ENCODE data around the gene MEF2D. TPM values are rescaled to one million over a fixed set of nuclear protein-coding genes. Genes with fewer than 3 reads are reported as not detected.

Gene MEF2D
- total and polyA plus RNA-seq, 12 donors: 7.8 to 89.9 (median 50.0) TPM

DNA sequence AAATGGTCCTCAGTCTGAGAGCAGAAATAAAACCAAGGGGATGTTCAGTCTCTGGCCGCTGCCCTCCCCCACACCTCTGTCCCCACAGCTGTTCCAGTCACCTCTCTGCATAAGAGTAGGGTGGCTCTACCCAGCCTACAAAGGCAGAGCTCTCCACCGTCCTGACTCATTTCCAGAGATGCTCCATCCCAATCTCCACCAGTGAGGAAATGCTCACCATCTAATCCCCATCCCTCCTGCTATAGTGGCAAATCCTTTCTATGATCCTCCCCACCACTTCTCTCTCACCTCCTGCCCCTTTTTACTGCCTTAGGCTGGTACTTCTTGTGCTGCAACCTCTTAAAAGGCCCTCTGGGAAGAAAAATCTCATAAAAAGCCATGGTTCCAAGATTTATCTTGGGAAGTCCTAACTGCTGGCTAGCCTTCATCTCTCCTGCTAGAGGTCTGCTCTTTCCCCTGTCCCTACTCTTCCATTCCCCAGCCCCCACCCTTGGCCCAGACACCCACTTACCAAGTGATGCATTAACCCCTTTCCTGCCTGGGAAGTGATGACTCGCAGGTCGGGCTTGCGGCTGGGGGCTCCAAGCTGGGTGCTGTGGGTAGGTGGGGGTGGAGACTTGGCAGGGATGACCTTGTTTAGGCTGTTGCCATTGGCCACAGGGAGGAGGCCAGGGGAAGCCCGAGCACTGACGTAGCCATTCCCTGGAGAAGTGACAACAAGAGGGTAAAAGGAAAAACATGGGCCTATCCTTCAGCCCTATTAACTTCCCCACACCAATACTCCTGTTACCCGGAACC is 23.9 kb downstream of the MEF2D start:
- H3K27me3 ChIP-seq: no peaks in the 10 kb centered on the region
- intact Hi-C loops (cut with DNase I): no loop called here
- WGBS, 4 donors: 30 to 55% (median 40%) methylated on average over 7 to 8 of the region's 8 CpGs
- DNase-seq: peak in 2 of 7 donors; percentile 51 to 65
- H3K4me1 ChIP-seq (replicated peaks in 1 of 2): peaks cover 15 to 43% of the 10 kb centered on the region in 2 donors
- H3K4me3 ChIP-seq: no peak overlapping the region
- H3K27ac ChIP-seq: peak overlapping the region; percentile 6 to 92 (median 75)
- peaks cover 0 to 100% of the 10 kb centered on the region in 2 donors for H3K36me3 ChIP-seq (replicated peaks in 1 of 2)
- H3K9me3 ChIP-seq (replicated peaks in 1 of 3): no peaks in the 10 kb centered on the region
- no peak for TF ChIP-seq POLR2A (IDR thresholded peaks at IDR 0.05)
- TF ChIP-seq, protein P1, sequence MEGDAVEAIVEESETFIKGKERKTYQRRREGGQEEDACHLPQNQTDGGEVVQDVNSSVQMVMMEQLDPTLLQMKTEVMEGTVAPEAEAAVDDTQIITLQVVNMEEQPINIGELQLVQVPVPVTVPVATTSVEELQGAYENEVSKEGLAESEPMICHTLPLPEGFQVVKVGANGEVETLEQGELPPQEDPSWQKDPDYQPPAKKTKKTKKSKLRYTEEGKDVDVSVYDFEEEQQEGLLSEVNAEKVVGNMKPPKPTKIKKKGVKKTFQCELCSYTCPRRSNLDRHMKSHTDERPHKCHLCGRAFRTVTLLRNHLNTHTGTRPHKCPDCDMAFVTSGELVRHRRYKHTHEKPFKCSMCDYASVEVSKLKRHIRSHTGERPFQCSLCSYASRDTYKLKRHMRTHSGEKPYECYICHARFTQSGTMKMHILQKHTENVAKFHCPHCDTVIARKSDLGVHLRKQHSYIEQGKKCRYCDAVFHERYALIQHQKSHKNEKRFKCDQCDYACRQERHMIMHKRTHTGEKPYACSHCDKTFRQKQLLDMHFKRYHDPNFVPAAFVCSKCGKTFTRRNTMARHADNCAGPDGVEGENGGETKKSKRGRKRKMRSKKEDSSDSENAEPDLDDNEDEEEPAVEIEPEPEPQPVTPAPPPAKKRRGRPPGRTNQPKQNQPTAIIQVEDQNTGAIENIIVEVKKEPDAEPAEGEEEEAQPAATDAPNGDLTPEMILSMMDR (IDR thresholded peaks at IDR 0.05): no peak

DNA sequence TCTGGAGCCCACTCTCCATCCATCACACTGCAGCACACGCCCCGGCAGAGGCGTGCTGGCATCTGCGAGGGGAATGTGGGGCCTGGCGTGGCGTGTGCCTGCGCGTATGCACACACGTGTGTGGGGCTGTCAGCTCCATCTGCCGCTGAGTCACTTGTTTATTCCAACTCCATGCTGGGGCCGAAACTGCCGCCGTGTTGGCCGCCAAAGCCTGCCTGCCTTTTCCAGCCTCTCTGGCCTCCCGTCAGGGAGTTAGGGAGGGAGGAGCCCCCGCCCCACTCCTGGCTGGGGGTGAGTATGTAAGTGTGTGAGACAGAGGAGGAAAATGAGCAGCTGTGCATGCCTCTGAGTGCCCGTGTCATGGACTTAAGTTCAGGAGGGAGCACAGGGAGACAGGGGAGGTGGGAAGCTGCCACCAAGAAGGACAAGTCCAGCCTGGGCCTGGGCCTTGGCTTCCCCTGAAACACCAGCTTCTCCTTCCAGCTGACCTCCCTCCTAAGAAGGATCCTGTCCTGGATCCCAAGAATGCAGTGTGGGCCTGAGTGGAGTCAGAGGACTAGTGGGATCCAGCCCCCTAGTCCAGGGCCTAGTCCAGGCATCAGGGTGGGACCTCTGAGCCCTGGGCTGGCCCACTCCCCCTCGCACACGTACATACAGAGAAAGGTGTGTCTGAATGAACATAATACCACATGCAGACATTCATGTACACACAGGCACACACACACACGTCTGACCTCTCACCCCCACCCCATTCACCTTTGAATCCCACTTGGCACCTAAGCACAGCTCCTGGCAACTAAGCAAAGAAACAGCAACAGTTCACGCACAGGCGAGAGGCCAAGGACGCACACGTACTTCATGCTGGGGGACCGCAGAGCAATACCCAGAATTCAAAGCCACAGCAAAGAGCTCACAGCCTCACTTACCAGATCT is 24.7 kb downstream of the MEF2D start:
- intact Hi-C loops (cut with DNase I): no loop called here
- H3K27ac ChIP-seq: peak overlapping the region; percentile 31 to 92 (median 75)
- peaks cover 13 to 45% of the 10 kb centered on the region in 2 donors for H3K4me1 ChIP-seq (replicated peaks in 1 of 2)
- TF ChIP-seq POLR2A (IDR thresholded peaks at IDR 0.05): peak in 1 of 2 donors; percentile 61
- TF ChIP-seq, protein P1 (IDR thresholded peaks at IDR 0.05): no peak
- H3K9me3 ChIP-seq (replicated peaks in 1 of 3): no peaks in the 10 kb centered on the region
- H3K27me3 ChIP-seq: no peaks in the 10 kb centered on the region
- DNase-seq: peak; percentile 76 to 94 (median 87)
- H3K4me3 ChIP-seq: no peak overlapping the region
- 36 to 50% (median 45%) methylated on average over 11 to 25 of the region's 25 CpGs for WGBS, 4 donors
- H3K36me3 ChIP-seq (replicated peaks in 1 of 2): peaks cover 0 to 100% of the 10 kb centered on the region in 2 donors

DNA sequence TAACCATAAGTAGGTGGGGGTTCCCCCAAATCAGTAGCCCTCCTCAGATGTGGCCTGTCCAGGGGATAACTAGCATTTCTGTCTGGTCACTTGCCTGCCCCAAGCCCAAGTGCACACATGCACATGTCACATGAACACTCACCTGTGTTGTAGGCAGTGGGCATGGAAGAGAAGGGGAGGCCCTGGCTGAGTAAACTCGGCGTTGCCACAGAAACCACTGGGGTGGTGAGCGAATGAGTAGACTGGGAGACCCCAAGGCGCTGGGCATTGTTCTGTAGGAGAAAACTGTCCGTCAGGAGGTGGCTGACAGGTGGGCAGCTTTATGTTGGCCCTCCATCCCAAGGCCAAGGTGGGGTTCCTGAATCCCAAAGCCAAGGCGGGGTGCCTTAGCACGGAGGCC is 25.6 kb downstream of the MEF2D start:
- peaks cover 0 to 100% of the 10 kb centered on the region in 2 donors for H3K36me3 ChIP-seq (replicated peaks in 1 of 2)
- intact Hi-C loops (cut with DNase I): no loop called here

More for the DNA sequence above, 25.6 kb downstream of the MEF2D start:
- TF ChIP-seq, protein P1 (IDR thresholded peaks at IDR 0.05): no peak
- TF ChIP-seq POLR2A (IDR thresholded peaks at IDR 0.05): no peak
- no peaks in the 10 kb centered on the region for H3K27me3 ChIP-seq
- no peaks in the 10 kb centered on the region for H3K9me3 ChIP-seq (replicated peaks in 1 of 3)
- peak overlapping the region in 3 of 5 donors; percentile 62 to 92 (median 88) for H3K27ac ChIP-seq
- WGBS, 4 donors: 88 to 92% (median 90%) methylated on average over 7 of the region's 7 CpGs; no CpG with 5 or more reads in 1 of the 4 donors
- peaks cover 13 to 54% of the 10 kb centered on the region in 2 donors for H3K4me1 ChIP-seq (replicated peaks in 1 of 2)
- no peak overlapping the region for H3K4me3 ChIP-seq
- no peak for DNase-seq

Measured in adrenal gland (tissue), 12 donors.